ENCODE results near the gene SLC12A7. TPM values are rescaled to one million over a fixed set of nuclear protein-coding genes. Genes with fewer than 3 reads are reported as not detected.

The SLC12A7 gene
- total RNA-seq, 2 donors from 2014 or later = 27.6 to 138 TPM

DNA sequence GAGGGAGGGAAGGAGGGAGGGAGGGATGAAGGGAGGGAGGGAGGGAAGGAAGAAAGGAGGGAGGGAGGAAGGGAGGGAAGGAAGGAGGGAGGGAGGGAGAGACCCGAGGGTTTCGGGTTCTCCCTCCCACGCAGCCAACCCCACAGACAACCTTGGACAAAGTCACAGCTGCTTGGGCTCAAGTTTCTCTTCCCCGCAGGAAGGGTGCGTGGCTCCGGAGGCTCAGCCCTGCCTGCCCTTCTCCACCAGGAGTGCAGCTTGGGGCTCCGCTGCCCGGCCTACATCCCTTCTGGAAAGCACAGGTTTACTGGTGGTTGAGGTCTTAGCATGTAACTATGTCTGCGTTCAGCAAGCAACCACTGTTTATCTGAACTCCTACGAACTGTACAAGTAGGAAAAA lies 15.0 kb downstream of the SLC12A7 start:
- Histone ChIP-seq H3K36me3 (no peaks in the 10 kb centered on the region), H3K4me1 (replicated peaks) (no peaks in the 10 kb centered on the region), H3K4me3 (no peak overlapping the region), H3K27ac (no peak overlapping the region), H3K9me3 (no peaks in the 10 kb centered on the region), H3K27me3 (replicated peaks; ENCODE audit: insufficient read depth) (no peaks in the 10 kb centered on the region)
- intact Hi-C loops (cut with DNase I) = no loop called here
- DNase-seq (ENCODE audit: low spot score) = no peak
- TF ChIP-seq CTCF (IDR thresholded peaks at IDR 0.05) (no peak), POLR2A (IDR thresholded peaks at IDR 0.05) (no peak)
- 72% methylated on average over 10 of the region's 10 CpGs for WGBS

DNA sequence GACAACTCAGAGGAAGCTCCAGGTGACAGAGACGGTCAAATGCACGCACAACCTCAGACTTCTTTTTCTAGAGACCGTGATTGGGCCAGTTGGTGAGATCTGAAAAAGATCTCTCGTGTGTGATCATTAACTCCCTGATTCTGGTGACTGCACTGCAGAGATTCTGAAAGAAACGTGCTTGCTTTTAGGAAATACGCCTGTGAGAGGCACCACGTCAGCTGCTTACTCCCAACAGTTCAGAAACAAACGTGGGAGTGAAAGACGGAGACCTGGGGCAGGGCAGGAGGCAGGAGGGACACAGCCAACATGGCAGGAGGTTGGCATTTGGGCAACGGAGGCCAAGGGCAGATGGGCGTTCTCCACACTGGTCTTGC lies 15.9 kb downstream of the SLC12A7 start:
- no peak overlapping the region for H3K27ac ChIP-seq
- no peaks in the 10 kb centered on the region for H3K36me3 ChIP-seq
- H3K9me3 ChIP-seq = no peaks in the 10 kb centered on the region
- 86% methylated on average over 11 of the region's 11 CpGs for WGBS
- H3K27me3 ChIP-seq (replicated peaks; ENCODE audit: insufficient read depth) = no peaks in the 10 kb centered on the region
- intact Hi-C loops (cut with DNase I) = no loop called here
- no peak for TF ChIP-seq POLR2A (IDR thresholded peaks at IDR 0.05)
- no peak for TF ChIP-seq CTCF (IDR thresholded peaks at IDR 0.05)
- no peak for TF ChIP-seq POLR2AphosphoS5 (IDR thresholded peaks at IDR 0.05)
- no peak overlapping the region for H3K4me3 ChIP-seq
- no peak for DNase-seq (ENCODE audit: low spot score)
- no peaks in the 10 kb centered on the region for H3K4me1 ChIP-seq (replicated peaks)

DNA sequence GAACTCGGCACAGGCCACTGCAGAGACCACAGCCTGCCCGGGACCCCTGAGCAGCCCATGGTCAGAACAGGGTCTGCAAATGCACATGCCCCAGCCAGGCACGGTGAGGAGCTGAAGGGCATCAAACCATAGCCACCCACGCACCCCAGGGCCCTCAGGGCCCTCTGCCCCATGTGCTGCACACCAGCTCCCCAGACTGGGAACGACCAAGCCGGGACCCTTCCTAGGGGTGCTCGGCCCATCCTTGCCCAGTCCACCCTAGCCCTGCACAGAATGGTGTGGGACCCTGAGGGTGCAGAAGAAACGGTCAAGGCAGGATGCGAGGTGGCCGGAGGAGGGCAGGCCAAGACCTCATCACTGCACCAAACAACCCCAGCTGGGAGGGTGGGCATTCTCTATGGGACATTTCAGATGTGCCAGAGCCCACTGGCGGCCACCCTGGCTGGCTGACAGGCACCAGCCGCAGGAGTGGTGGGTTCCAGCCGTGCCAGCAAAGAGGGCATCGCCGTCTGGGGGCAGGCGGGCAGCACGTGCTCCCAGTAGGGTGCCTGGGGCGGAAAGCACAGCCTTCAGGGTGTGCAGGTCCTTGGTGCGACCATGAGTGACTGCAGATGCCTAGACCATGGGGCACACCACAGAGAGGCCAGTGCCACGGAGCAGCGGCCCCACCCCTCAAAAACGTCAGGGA lies 16.4 kb downstream of the SLC12A7 start:
- H3K36me3 ChIP-seq = no peaks in the 10 kb centered on the region
- intact Hi-C loops (cut with DNase I) = no loop called here
- H3K4me3 ChIP-seq = no peak overlapping the region
- no peaks in the 10 kb centered on the region for H3K27me3 ChIP-seq (replicated peaks; ENCODE audit: insufficient read depth)
- TF ChIP-seq CTCF (IDR thresholded peaks at IDR 0.05) = no peak
- TF ChIP-seq POLR2A (IDR thresholded peaks at IDR 0.05) = no peak
- no peak for TF ChIP-seq POLR2AphosphoS5 (IDR thresholded peaks at IDR 0.05)
- DNase-seq (ENCODE audit: low spot score) = no peak
- no peaks in the 10 kb centered on the region for H3K9me3 ChIP-seq
- no peak overlapping the region for H3K27ac ChIP-seq
- WGBS = 86% methylated on average over 22 of the region's 22 CpGs
- no peaks in the 10 kb centered on the region for H3K4me1 ChIP-seq (replicated peaks)

- Histone ChIP-seq H3K36me3 (no peaks in the 10 kb centered on the region), H3K9me3 (no peaks in the 10 kb centered on the region), H3K4me1 (replicated peaks) (no peaks in the 10 kb centered on the region), H3K27me3 (replicated peaks; ENCODE audit: insufficient read depth) (no peaks in the 10 kb centered on the region), H3K27ac (no peak overlapping the region), H3K4me3 (no peak overlapping the region)
- TF ChIP-seq POLR2AphosphoS5 (IDR thresholded peaks at IDR 0.05) (no peak), CTCF (IDR thresholded peaks at IDR 0.05) (no peak), POLR2A (IDR thresholded peaks at IDR 0.05) (no peak)
- no peak for DNase-seq (ENCODE audit: low spot score)
- intact Hi-C loops (cut with DNase I) = no loop called here
- WGBS = 83% methylated on average over 16 of the region's 21 CpGs
Measured at GRCh38 chr5:1094670-1095190, 17.1 kb downstream of the SLC12A7 start.

GRCh38 chr5:1093361-1093760 lies 18.5 kb downstream of the SLC12A7 start:
- H3K36me3 ChIP-seq = no peaks in the 10 kb centered on the region
- no peak for DNase-seq (ENCODE audit: low spot score)
- WGBS = 74% methylated on average over 26 of the region's 26 CpGs
- no peaks in the 10 kb centered on the region for H3K4me1 ChIP-seq (replicated peaks)
- no peak overlapping the region for H3K27ac ChIP-seq
- no peaks in the 10 kb centered on the region for H3K27me3 ChIP-seq (replicated peaks; ENCODE audit: insufficient read depth)
- H3K4me3 ChIP-seq = no peak overlapping the region
- intact Hi-C loops (cut with DNase I) = no loop called here
- TF ChIP-seq CTCF (IDR thresholded peaks at IDR 0.05) (no peak), POLR2AphosphoS5 (IDR thresholded peaks at IDR 0.05) (no peak), POLR2A (IDR thresholded peaks at IDR 0.05) (no peak)
- no peaks in the 10 kb centered on the region for H3K9me3 ChIP-seq
